Posterior cingulate gyrus (tissue), 11 donors: ENCODE measurements around the gene SUV39H2.
"Not testable (repeated sequence)": the region's sequence is repeated elsewhere in the genome, so short reads cannot be mapped to it uniquely, and the experiment has no call there.

Source experiments
- DNase-seq, 10 donors: peaks; one replicate each; pipeline versions ENCODE4 v3.0.0 to v3.0.0-alpha.2; 2020 to 2021; ENCODE audit warnings: mixed read lengths in 3 of 10
- intact Hi-C: fragments of 100-400 bp; cut with DNase I; formaldehyde crosslinking; loops from one replicate; pipeline ENCODE4 v1.15.1; 2023

The SUV39H2 gene

DNA sequence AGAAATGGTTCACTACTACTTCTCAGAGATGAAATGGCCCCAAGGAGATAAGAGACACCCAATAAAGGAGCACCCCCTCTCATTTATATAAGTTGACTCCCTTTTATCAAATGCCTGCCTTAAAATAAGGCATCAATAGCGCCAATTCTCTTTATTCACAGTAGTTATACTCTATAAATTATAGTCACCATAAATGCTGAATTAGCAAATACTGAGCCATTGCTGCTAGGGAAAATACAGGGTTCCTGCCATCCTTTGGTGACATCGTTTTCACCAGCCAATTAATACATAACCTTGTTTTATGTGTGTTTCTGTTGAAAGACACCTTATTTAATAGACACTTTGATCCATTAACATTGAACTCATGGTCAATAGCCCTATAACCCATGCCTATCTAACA lies 46.6 kb downstream of the SUV39H2 start:
- intact Hi-C loops = no loop called here
- DNase-seq = no peak

GRCh38 chr10:14926061-14926470 lies 47.4 kb downstream of the SUV39H2 start:
- DNase-seq = no peak
- intact Hi-C loops = no loop called here

- DNase-seq = no peak
- intact Hi-C loops = no loop called here
These were observed 48.2 kb downstream of the SUV39H2 start for GRCh38 chr10:14926722-14927416.

GRCh38 chr10:14930610-14931009 lies 51.9 kb downstream of the SUV39H2 start:
- no peak for DNase-seq
- intact Hi-C loops = no loop called here

- DNase-seq = no peak
- intact Hi-C loops = no loop called here
These were observed 57.9 kb downstream of the SUV39H2 start for GRCh38 chr10:14936584-14936983.

DNA sequence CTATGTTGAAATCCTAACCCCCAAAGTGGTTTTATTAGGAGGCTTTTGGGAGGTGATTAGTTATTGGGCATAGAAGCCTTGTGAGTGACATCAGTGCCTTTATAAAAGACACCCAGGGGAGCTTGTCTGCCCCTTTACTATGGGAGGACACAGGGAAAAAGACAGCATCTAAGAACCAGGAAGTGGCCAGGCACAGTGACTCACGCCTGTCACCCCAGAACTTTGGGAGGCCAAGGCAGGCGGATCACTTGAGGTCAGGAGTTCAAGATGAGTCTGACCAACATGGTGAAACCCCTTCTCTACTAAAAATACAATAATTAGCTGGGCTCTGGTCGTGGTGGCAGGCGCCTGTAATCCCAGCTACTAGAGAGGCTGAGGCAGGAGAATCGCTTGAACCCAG lies 60.3 kb downstream of the SUV39H2 start:
- intact Hi-C loops, DNase-seq: not testable (repeated sequence)

- DNase-seq, intact Hi-C loops: not testable (repeated sequence)
These were observed 63.7 kb downstream of the SUV39H2 start for GRCh38 chr10:14942147-14942949.

- intact Hi-C loops, DNase-seq: not testable (repeated sequence)
These were observed 64.3 kb downstream of the SUV39H2 start for GRCh38 chr10:14942950-14943338.

DNA sequence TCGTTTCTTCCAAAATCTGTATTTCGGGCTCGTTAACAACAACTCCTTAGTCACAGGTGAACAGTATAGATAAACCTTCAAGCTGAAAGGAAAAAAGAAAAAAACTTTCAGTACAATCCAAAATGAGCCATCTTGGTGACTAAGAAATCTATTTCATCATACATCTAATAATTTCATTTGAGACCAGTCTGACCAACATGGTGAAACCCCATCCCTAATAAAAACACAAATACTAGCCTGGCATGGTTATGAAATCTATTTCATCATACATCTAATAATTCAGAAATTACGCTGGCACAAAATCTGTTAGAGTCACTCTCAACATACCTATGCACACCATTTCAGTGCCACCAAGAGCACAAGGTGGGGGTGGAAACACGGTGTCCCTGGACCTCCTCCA lies 66.4 kb downstream of the SUV39H2 start:
- intact Hi-C loops = no loop called here
- DNase-seq = no peak

DNA sequence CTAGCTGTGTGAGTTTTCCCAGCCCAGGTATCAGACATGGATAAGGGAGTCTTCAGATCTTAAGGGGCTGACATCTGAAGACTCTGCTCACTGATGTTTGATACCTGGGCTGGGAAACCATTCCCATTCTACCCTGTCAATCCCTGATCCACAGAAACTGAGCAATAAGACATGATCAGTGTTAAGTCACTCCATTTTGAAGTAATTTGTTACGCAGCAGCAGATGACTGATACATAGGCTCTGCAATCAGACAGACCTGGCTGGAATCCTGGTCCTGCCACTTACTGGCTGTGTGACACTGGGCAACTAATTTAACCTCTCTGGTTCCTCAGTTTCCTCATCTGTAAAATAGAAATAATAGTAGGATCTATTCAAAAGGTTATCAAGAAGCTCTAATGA lies 68.6 kb downstream of the SUV39H2 start:
- intact Hi-C loops = no loop called here
- DNase-seq = no peak

DNA sequence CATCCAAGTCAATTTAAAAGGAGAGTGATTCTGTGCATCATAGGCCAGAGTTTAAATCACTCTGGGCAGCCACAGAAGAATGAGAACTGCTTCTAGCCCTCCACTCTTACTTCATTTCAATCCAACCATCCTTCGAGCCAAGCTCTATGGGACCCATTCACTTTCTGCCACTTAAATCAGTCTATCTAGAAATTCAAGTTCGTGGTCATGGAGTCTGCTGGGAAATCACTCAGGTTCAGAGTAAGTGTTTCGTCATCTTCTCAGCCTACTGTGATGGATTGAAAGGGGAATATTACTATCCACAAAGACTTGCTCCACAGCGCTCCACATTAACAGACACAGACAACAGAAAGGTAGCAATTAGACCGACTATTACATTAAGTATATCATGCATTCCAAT lies 70.6 kb downstream of the SUV39H2 start:
- no peak for DNase-seq
- intact Hi-C loops = no loop called here

GRCh38 chr10:14952851-14953423 lies 74.3 kb downstream of the SUV39H2 start:
- intact Hi-C loops = no loop called here
- no peak for DNase-seq

DNA sequence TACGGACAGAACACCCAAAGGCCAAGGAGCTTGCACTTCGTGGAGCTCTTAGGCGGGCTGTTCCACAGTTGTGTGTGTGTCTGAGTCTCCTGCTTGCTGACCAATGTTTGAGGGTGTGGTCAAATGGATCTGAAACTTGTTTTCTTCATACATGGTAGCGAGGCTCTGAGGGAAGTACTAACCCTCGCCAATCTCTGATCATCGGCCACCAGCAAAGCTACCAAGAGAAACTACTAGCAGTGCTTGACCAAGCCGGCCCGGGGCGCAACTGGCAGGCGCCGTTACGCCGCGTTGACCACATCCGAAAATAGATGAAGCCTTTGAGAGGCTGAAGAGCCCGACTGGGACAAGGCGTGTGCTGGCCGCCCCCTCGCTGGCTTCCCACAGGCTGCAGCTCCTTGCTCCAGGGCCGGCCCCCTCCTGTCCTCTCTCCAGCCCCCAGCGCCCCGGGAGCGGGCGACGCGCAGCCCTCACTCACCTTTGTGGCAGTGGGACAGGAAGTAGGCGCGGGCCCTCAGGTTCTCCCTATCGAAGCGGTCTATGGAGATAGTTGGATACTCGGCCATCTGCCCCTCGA lies 74.8 kb downstream of the SUV39H2 start:
- intact Hi-C loops = no loop called here
- DNase-seq = peak in 1 of 10 donors; percentile 31
